Mucosa of stomach (tissue), 1 donor: Measurements from ENCODE around the gene SPTBN1.

Experiments used
- H3K27me3 ChIP-seq: one replicate; pipeline ENCODE4 v1.7.0; 2013; ENCODE audit warnings: mild to moderate bottlenecking, low read length; ENCODE audit not compliant: control insufficient read depth, insufficient read depth
- H3K36me3 ChIP-seq: one replicate; pipeline ENCODE4 v1.7.0; 2013; ENCODE audit warnings: low read length; ENCODE audit not compliant: control insufficient read depth, insufficient read depth
- H3K4me1 ChIP-seq: one replicate; pipeline ENCODE4 v1.7.0; 2013; ENCODE audit warnings: mild to moderate bottlenecking, low read length; ENCODE audit not compliant: control insufficient read depth, insufficient read depth
- H3K4me3 ChIP-seq: one replicate; pipeline ENCODE4 v1.7.0; 2013; ENCODE audit warnings: low read length
- H3K9ac ChIP-seq: one replicate; pipeline ENCODE4 v1.7.0; 2013; ENCODE audit warnings: mild to moderate bottlenecking, low read length, moderate library complexity
- H3K9me3 ChIP-seq: one replicate; pipeline ENCODE4 v1.7.0; 2013; ENCODE audit warnings: mild to moderate bottlenecking, low read length, moderate library complexity; ENCODE audit not compliant: control insufficient read depth
- donor health status: Pancreatic carcinoma.

Gene SPTBN1

GRCh38 chr2:54565551-54565950, 109.4 kb downstream of the SPTBN1 start:
- no peak overlapping the region for H3K9ac ChIP-seq
- H3K36me3 ChIP-seq: no peaks in the 10 kb centered on the region
- no peak overlapping the region for H3K4me3 ChIP-seq
- H3K4me1 ChIP-seq: peaks cover 46% of the 10 kb centered on the region
- no peaks in the 10 kb centered on the region for H3K27me3 ChIP-seq
- no peaks in the 10 kb centered on the region for H3K9me3 ChIP-seq

DNA sequence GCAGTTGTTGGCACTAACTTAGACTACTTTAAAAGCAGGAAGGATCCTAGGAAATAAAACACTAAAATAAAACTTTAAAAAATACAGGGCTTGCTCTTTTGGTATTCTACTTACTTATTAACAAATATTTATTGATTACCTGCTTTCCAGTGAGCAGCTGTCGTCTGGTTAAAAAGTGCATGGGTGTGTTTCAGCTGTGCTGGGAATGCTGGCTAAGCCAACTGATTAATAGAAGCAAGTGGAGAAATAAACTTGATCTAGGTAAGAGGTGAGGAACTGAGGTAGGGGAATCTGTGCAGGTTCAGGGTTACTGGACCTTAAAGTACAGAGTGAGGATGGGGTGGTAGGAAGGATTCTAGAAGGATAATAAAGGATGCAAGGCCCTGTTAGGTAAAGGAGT, 110.8 kb downstream of the SPTBN1 start:
- Histone ChIP-seq H3K9me3 (no peaks in the 10 kb centered on the region), H3K4me3 (no peak overlapping the region), H3K27me3 (no peaks in the 10 kb centered on the region), H3K36me3 (no peaks in the 10 kb centered on the region), H3K9ac (no peak overlapping the region), H3K4me1 (peaks cover 58% of the 10 kb centered on the region)

GRCh38 chr2:54568876-54569321, 112.8 kb downstream of the SPTBN1 start:
- Histone ChIP-seq H3K36me3 (no peaks in the 10 kb centered on the region), H3K9me3 (no peaks in the 10 kb centered on the region), H3K4me1 (peaks cover 66% of the 10 kb centered on the region), H3K9ac (peak overlapping the region; percentile 25), H3K4me3 (no peak overlapping the region), H3K27me3 (no peaks in the 10 kb centered on the region)

GRCh38 chr2:54569745-54570301, 113.7 kb downstream of the SPTBN1 start:
- H3K4me3 ChIP-seq: no peak overlapping the region

DNA sequence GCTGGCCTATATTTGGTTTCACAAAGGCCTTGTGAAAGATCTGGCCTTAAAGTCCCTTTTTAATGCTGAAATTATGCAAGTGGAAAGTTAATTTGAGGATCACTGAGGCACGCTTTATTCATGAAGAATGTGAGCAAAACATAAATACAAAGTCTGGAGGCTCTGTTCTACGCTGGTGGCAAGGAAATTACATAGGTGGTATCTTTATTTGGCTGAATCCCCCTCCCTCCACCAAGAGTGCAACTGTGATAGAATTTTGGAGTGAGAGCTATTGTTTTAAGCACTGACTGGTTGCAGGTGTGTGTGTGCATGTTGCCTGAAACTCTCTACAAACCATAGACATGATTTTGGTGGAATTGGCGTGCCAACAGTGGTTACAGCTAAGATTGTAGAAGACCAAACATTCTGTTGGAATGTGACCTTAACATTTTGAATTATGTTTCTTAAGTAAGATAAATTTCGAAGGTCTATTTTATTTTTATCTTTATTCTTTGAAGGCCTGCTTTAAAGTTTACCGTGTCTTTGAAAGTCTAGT, 114.3 kb downstream of the SPTBN1 start:
- no peak overlapping the region for H3K4me3 ChIP-seq
- H3K9ac ChIP-seq: peak overlapping the region; percentile 55
- no peaks in the 10 kb centered on the region for H3K27me3 ChIP-seq
- no peaks in the 10 kb centered on the region for H3K36me3 ChIP-seq
- H3K4me1 ChIP-seq: peaks cover 75% of the 10 kb centered on the region
- H3K9me3 ChIP-seq: no peaks in the 10 kb centered on the region

More at GRCh38 chr2:54569745-54570301, 113.7 kb downstream of the SPTBN1 start:
- Histone ChIP-seq H3K4me1 (peaks cover 70% of the 10 kb centered on the region), H3K27me3 (no peaks in the 10 kb centered on the region), H3K36me3 (no peaks in the 10 kb centered on the region), H3K9me3 (no peaks in the 10 kb centered on the region), H3K9ac (peak overlapping the region; percentile 55)

GRCh38 chr2:54570925-54571694, 115.0 kb downstream of the SPTBN1 start:
- Histone ChIP-seq H3K27me3 (no peaks in the 10 kb centered on the region), H3K4me1 (peaks cover 82% of the 10 kb centered on the region), H3K4me3 (no peak overlapping the region), H3K9ac (peak overlapping the region; percentile 55), H3K36me3 (no peaks in the 10 kb centered on the region), H3K9me3 (no peaks in the 10 kb centered on the region)

DNA sequence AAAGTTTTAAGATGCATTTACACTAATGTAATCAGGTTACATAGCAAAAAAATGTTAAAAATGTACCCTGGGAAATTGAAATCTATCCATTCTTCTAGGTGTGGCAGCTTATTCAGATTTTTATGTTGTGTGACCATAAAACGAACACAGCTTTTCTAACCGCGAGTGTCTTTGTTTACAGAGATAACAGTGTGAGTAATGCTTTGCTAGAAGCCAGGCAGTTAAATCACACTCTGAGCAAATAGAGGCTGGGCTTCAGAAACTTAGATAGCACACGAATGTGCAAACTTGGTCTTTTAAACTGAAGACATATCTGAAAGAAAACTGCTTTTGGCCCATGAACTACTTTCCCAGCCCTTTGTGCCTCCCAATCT, 116.1 kb downstream of the SPTBN1 start:
- Histone ChIP-seq H3K27me3 (no peaks in the 10 kb centered on the region), H3K9ac (peak overlapping the region; percentile 63), H3K9me3 (no peaks in the 10 kb centered on the region), H3K4me3 (peak overlapping the region; percentile 9), H3K4me1 (peaks cover 86% of the 10 kb centered on the region), H3K36me3 (no peaks in the 10 kb centered on the region)

GRCh38 chr2:54572636-54573536, 116.8 kb downstream of the SPTBN1 start:
- Histone ChIP-seq H3K4me1 (peaks cover 92% of the 10 kb centered on the region), H3K4me3 (peak overlapping the region; percentile 9), H3K27me3 (no peaks in the 10 kb centered on the region), H3K9me3 (no peaks in the 10 kb centered on the region), H3K9ac (peak overlapping the region; percentile 63), H3K36me3 (no peaks in the 10 kb centered on the region)

DNA sequence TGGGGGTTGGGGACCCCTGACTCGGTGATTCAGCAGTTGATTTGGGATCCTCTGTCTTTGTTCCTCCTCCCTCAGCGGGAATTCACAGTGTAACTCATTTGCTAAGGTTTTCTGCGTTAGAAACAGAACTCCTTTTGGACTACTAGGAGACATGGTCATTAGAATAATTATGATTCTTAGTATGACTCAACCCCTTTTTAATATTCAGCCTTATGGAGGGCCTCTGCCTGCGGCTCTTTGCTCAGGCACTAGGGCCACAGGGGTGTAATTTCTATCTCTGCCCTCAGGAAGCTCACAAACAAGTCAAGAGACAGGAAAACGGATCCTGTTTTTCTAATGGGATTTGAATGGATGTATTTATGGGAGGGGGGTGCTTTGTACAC, 117.4 kb downstream of the SPTBN1 start:
- Histone ChIP-seq H3K4me3 (no peak overlapping the region), H3K9me3 (no peaks in the 10 kb centered on the region), H3K4me1 (peaks cover 99% of the 10 kb centered on the region), H3K9ac (peak overlapping the region; percentile 35), H3K27me3 (no peaks in the 10 kb centered on the region), H3K36me3 (no peaks in the 10 kb centered on the region)

DNA sequence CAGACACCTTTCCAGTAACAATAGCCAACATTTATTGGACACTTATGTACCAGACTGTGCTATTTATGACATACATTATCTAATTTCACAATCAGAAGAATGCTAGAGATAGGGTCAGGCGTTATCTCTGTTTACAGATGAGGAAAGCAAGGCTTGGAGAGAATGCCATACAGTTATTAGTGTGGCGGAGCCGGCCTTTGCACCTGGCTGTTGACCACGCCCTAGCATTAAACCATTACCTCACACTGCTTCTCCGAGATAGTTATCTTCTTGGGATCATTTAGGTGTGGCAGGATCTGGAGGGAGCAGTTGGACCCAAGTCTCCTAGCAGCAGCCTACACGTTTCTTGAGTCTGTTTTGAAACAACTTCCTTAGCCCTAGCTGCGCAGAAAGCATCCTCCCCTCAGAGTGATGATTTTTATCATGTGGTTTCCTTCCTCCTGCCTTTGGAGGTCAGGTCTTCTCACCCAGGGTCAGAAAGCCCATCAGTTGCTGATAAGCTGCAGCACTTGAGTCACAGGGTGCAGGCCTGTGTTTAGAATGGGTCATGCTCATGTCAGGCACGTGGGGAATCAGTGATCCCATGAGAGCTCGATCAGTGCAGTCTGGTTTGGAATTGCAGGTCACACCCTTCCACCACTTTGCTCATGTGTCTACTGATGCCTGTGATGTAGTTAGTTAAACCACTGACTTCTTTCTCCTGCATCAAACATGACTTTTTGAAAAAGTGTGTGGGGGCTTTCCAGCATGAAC, 118.2 kb downstream of the SPTBN1 start:
- H3K36me3 ChIP-seq: no peaks in the 10 kb centered on the region
- peaks cover 99% of the 10 kb centered on the region for H3K4me1 ChIP-seq
- no peaks in the 10 kb centered on the region for H3K27me3 ChIP-seq
- no peaks in the 10 kb centered on the region for H3K9me3 ChIP-seq
- peak overlapping the region; percentile 35 for H3K9ac ChIP-seq
- no peak overlapping the region for H3K4me3 ChIP-seq

DNA sequence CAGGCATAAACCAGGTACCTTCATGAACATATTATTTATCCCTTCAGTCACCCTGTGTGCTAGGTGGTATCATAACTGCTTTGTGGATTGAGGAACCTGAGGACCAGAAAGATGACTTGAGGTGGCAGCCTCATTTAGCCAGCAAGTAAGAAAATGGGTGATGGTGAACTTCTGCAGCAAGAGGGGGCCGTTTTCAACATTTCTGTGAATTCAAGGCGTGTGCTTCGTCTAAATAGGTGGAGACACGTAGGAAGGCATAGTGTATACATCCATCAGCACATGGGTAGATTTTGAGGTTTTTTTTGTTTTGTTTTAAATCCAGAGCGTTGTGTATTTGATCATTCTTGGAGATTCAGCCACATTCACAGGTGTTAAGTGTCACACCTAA, 118.7 kb downstream of the SPTBN1 start:
- Histone ChIP-seq H3K4me1 (peaks cover 99% of the 10 kb centered on the region), H3K9ac (peak overlapping the region; percentile 20)

More for the DNA sequence above, 118.7 kb downstream of the SPTBN1 start:
- no peak overlapping the region for H3K4me3 ChIP-seq
- H3K36me3 ChIP-seq: no peaks in the 10 kb centered on the region
- H3K9me3 ChIP-seq: no peaks in the 10 kb centered on the region
- no peaks in the 10 kb centered on the region for H3K27me3 ChIP-seq
